Activated T-cell treated with anti-CD3 and anti-CD28 coated beads, Interleukin-2, amount 50 U/mL, for 1 hour (primary cell): ENCODE data around the gene LRRC9.
A peak's percentile ranks its signal among the peaks of the same experiment; 100 is the strongest.
"Not testable (repeated sequence)": the region's sequence is repeated elsewhere in the genome, so short reads cannot be mapped to it uniquely, and the experiment has no call there.

Experiments used
- DNase-seq: peaks from one replicate; pipeline ENCODE4 v3.0.0-alpha.2; 2020

Gene LRRC9

DNA sequence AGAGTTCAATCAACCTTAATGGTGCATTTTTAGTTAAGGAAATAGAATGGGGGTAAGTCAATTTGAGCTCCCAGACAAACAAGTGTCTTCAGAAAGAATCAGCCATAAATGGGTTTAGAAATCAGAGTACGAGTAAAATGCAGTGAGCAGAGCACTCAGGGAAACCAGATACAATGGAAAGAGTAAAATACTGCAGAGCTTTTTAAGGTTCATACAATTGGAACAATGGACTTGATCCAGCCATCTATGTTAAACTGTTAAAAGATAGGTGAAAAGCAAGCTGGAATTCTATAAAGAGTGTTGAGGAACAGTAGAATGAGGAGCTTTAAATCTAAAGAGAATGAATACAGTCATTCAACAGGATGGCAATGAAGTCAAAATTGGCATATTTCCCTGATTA is 147.9 kb downstream of the LRRC9 start:
- DNase-seq: no peak

DNA sequence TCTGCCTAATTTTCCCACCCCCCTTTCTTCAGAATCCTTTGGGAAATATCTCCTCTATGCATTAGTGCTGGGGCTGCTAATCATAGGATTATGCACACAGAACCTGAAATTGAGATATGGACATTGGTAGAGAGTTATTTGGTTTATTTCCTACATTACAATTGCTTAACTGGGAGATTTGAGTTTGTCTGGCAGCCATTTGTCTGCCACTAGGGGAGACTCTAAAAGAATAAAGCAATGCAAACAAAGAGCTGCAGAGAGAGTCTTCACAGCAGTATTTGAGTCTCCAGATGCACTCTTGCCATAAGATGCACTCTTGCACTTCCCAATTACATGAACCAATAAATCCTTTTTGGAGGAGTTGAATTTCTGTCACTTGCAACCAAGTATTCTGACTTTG is 159.8 kb downstream of the LRRC9 start:
- no peak for DNase-seq

DNA sequence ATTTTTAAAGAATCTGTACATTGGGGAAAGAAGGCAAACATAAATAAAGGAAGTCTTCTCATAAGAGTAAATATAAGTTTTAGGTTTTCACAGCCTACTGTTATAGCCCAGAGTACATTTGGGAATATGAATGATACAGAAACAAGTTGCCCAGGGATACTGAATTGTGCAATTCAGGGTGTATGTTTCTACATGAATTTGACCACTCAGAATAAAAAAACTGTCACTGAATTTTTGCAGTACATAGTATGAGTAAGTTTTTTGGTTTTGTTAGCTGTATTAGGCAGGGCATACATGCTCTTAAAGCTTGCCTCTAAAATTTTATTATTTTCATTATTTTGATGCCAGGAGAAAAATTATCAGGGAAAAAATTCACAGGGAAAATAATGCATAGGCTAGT is 165.1 kb downstream of the LRRC9 start:
- DNase-seq: no peak

DNA sequence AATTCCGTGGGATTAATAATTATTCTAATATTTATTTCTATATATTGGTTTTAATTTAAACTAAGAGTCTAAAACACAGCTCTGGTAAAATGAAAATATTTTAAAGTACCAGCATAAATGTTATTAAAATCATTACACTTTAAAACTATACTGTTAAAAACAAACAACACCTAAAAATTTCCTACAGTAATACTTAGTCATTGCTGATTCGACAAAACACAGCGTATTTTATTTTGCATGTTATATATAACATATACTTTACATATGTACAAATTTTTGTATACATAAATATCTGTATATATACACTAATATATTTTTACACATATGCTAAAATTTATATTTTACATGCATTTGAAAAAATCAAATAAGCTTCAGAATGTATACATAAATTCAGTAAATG is 165.7 kb downstream of the LRRC9 start:
- DNase-seq: no peak

DNA sequence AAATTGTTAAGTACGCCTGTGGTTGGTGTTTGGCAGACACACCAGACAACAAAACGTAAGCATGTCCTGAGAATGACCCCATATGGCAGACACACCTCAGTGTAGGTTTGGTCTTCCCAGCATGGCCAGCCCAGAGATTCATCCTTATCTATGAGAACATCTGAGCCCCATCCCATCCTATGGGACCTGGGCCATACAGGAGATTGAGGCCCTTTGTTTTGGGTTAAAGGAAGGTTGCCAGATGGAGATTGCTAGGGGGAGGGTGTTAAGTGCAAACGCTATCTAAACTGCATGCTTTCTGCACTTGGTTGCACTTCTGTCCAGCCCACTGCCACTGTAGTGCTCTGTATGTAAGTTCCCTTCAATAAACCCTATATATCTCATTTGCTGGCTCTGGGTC is 167.7 kb downstream of the LRRC9 start:
- no peak for DNase-seq

DNA sequence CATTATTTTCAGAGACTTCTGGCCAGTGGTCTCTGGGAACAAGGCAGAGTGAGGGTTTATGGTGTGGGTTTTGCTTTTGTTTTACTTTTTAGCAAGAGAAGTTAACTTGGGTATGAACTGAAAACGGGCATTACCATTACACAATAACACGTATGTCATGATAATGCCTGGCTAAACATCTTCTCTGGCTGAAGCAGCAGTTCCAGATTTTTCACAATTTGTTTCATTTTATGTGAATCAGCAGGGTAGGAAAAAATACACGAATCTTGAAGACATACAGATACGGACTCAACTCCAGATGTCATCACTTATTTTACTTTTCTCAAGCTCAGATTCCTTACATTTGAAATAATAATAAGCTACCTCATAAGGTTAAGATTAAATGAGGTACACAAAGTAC is 169.3 kb downstream of the LRRC9 start:
- no peak for DNase-seq

DNA sequence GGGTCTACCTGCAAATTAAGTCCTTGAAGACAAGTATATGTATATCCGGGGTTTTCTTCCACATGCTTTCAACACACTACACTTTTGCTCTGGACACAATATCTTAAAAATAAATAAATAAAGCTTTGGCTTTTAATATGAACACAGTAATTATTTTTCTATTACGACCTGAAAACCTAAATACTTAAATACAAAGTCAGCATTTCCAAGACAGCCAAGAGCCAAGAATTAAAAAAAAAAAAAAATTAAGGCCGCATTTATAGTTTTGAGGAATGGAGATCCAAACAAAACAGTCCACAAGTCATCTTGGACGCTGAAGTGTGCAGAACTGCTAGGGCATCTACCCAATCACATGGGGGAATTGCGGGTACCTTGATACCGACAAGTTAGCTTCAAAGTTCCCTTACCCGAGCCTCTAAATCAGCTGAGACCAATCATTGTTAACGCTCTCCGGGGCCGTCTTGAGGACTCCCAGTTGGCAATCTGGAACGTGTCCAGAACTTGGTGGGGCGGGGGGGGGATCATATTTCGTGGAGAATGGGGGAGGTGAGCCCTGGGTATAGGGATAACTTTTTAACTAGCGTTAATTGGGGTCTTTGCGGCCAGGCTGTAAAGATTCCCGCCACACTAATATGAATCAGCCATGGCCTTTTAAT is 171.0 kb downstream of the LRRC9 start:
- DNase-seq: peak; percentile 41

DNA sequence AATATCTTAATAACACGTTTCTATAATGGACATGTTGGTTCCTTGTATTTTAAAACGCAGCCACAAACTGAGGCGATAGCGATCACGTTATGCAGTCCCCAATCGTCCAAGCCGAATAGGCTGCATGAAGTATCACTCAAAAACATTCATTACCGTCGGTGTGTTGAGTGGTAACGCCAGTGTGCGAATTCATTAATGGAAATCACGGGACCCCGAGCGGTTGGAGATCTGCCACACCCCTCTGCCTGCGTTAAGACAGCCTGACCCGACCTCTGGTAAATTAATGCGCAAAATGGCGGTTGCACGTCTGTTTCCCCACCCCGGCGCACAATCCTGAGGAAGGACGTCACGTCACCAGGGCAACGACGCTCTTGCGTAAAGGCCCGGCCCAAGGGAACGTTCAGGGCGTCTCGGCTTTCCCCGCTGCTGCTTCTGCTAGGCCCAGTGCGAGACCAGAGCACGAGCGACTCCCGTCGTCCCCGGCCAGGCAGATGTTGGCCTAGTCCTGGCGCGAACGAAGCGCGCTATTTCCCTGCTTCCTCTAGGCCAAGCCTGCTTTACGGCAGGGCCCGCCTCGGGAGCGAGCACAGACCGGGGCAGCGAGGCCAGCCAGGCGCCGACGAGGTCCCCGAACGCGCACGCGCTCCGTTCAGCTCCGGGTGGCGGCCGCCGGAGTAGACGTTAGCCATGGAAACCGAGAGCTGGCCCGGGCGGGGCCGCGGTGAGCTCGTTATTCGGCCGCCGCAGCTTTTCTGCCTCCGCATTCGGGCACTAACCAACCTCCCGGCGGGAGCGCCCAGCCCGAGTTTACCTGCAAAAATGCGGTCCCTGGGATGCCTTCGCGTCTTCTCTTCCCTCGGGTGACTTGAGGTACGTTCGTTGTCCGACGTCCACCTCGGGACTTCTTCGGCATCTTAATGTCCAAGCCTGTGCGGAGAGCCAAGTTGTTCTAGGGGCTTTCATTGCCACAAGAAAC is 171.9 kb downstream of the LRRC9 start, which contains the start of gene PCNX4:
Gene PCNX4 (plus strand): TSS at position 374 of the 976 bp plus-strand sequence. CDS start 15,716 bp downstream, outside the sequence.
- DNase-seq: peak; percentile 92

DNA sequence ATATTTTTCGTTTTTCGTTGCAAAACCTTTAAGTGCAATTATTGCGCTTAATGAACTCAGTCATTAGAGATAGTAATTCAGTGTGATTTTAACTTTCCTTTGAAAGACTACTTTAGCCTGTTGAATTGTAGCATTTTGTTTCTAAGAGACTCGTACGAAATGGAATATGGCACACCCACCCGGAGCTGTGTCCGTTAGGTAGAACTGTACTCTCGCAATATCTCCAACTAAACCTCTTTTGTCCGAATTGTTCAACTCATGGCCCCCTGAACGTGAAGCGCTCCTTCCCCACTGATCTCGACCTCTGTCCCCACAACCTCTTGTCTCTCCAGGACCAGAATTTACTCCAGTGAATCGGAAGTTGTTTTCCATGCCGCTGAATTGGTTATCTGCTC is 172.6 kb downstream of the LRRC9 start:
- DNase-seq: peak; percentile 31

DNA sequence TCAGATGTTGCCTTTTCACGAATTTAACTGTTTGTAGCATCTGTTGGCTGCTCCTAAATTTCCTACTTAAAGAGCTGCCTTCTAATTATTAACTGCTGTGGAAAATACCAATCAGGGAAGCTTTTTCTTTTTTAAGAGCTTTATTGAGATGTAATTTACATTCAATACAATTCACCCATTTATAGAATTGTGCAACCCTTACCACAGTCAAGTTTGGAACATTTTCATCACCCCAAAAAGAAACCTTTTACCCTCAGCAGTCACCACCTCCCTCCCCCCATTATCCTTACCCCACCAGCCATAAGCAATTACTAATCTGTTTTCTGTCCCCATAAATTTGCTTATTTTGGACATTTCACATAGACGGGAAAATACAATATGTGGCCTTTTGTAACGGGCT is 173.1 kb downstream of the LRRC9 start:
- no peak for DNase-seq

DNA sequence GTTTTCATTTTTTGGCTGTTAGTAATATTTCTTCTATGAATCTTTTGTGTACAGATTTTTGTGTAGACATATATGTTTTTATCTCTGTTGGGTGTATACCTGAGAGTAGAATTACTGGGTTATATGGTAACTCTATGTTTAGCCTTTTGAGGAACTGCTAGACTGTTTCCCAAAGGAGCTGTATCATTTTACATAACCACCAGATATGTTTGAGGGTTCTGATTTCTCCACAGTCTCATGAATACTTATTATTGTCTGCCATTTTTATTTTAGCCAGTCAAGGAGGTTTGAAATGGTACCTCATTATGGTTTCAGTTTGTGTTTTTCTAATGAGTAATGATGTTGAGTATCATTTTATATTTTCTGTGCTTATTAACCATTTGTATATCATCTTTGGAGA is 173.7 kb downstream of the LRRC9 start:
- no peak for DNase-seq

DNA sequence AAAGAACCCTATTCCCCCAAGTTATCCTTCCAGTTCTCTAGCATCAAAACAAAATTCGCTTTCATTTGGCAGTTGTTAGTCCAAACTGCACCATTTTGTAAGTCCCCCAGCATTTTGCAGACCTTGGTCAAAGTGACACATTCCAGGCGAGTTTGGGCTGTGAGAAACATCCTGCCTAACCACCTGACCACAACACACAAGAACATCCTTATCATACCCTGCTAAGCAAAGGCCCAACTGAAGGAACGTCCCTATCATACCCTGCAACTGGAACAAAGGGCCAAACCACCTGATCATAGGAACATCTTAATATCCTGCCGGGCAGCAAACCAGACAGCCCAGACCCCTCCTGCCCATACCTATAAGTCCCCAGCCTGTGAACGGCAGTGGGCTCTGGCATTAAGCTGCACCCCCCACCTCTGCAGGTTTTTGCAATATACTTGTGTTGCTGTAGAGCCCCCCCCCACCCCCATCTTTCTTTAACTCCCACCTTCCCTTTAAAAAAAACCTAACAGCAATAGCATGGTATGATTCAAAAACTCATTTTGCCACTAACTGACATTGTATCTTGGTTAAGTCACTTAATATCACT is 174.5 kb downstream of the LRRC9 start:
- DNase-seq: no peak

DNA sequence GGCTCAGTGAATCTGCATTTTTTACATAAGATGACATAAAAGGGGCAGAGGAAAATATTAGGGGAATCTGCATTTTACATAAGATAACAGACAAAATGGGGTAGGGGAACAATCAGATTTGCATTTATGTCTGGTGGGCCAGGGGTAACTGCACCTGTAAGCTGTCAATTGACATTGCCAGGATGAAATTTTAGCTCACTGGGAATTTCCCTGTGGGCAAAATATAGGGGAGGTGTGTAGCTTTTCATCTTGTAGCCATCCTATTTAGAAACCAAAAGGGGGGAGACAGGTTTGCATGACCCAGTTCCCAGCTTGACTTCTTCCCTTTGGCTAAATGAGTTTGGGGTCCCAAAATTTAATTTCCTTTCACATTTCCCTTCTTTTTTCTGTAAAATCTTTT is 175.3 kb downstream of the LRRC9 start:
- DNase-seq: no peak

DNA sequence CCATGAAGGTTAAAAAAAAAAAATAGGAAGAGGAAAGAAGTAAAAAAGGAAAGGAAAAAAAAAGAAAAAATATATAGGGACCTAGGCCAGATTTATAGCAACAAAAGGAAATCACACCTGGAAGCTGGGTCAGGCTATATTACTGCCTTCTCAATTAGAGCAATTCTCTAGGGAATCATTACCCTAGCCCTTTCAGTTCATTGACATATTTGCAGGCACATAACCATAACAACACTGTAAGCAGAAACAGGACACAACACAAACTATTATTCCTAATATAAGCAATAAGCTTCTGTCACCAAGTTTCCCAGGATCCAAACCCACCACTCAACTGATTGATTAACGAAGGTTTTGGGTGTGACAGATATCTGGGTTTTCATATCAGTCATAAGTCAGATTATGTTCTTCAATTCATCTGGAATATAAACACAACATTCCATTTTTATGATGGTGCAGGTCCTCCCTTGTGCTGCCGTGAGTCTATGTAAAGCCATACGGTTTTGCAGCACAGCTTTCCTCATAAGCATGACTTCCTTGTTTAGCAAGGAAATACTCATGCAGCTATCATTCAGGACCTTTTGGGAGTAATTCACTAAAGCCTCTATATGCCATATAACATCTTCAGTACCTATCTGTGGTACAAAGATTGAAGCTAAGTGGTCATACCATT is 176.0 kb downstream of the LRRC9 start:
- no peak for DNase-seq

DNA sequence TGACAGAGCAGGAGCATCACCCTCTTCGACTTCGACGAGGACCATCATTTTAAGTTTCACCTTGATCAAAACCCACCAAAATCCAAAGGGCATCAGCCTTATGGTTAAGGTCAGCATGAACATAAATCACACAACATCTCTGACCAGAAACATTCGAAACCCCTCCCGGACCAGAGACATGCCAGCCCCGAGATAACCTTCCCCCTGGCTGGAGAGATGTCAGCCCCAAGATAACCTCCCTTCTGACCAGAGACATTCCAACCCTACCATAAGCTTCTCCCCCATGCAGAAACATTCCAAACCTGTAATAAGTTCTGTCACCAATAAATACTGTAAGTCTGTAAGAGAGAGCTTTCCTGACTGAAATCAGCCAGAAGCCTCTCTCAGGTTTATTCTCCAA is 178.0 kb downstream of the LRRC9 start:
- DNase-seq: no peak

DNA sequence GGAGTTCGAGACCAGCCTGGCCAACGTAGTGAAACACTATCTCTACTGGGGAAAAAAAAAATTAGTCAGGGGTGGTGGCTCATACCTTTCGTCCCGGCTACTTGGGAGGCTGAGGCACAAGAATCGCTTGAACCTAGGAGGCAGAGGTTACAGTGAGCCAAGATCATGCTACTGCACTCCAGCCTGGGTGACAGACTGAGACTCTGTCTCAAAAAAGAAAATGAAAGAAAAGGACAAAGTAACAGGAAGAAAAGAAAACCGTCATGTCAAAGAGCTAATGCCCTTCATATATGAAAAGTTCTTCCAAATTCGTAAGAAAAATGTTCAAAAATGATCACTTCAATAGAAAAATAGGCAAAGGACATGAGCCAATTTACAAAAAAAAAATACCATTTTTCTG is 179.9 kb downstream of the LRRC9 start:
- not testable (repeated sequence) for DNase-seq

DNA sequence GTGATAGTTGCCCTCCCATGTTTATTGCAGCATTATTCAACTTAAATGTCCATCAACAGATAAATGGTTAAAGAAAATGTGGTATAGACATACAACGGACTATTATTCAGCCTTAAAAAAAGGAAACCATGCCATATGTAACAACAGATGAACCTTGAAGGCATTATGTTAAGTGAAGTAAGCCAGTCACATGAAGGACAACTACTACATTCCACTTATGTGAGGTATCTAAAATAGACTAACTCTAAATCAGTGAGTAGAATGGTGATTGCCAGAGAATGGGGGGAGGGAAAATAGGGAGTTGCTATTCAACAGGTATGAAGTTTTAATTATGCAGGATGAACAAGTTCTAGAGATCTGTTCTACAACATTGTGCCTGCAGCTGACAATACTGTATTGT is 181.8 kb downstream of the LRRC9 start:
- no peak for DNase-seq

DNA sequence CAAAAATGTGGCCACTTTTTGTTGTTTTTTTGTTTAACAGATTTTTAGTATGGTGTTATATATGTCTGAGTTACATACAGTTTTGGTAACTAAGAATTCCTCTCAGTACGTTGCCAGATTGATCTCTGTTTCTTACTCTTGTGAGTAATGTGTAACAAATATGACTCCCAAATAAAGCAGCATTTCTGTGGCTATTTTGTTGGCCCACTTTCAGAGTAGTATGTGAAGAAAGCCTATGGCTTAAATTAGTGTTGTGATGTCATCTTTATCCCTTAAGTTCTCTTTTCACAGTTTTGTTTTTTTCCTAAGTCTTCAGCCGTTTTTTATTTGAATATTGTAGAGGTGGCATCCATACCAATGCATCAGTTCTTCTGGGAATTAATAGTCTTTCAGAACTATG is 182.4 kb downstream of the LRRC9 start:
- no peak for DNase-seq

DNA sequence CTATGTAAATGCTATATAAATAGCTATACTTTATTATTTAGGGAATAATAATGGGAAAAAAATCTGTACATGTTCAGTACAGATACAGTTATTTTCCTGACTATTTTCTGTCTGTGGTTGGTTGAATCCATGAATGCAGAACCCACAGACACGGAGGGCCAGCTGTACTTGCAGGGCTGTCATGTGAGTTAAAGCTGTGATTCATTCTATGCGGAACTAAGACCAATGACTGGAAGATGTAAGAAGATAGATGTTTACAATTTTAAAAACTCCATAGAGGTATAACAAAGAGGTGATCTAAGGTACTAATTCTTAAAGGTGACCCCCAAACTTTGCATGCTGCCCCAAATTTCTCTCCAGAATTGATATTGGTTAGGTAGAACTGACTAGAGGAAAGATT is 186.4 kb downstream of the LRRC9 start:
- DNase-seq: no peak

DNA sequence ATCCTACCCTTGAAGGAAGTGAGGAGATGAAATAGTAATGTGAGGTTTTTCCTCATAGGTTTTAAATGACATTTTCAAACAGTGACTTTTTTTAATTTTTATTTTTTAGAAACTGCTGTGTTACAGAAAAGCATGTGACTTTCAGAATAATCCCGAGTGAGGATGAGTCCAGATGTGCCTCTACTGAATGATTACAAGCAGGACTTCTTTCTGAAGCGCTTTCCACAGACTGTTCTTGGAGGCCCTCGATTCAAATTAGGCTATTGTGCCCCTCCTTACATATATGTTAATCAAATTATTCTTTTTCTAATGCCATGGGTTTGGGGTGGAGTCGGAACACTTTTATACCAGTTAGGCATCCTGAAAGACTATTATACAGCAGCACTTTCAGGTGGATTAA is 187.5 kb downstream of the LRRC9 start:
- DNase-seq: no peak

DNA sequence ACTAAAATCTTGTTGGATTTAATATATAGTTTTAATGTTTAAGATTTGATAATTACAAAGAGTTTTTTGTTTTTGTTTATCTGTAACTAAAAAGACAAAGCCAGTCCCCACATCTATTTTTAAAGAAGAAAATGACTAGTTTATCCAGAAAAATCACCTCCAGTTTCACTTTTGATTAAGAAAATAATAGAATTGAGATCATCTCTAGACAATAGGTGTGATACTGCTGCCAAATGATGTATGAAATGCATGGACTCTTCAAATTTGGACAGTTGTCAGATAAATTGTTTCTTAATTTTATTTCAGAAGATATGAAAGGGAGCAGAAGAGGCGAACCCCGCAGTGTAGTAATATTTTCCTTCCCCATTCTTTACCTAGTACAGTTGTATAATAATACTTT is 191.8 kb downstream of the LRRC9 start:
- no peak for DNase-seq
